Measurements from ENCODE around the gene NKD2.

Gene NKD2

GRCh38 chr5:1038417-1039209 lies 30.0 kb downstream of the NKD2 start:
- H3K9ac ChIP-seq = no peak overlapping the region
- H3K4me3 ChIP-seq (ENCODE audit: low read depth, low read length) = no peak overlapping the region
- H3K27me3 ChIP-seq (ENCODE audit: control insufficient read depth, insufficient read depth, low read length) = no peaks in the 10 kb centered on the region
- H3K36me3 ChIP-seq (ENCODE audit: control insufficient read depth, insufficient read depth, low read length) = no peaks in the 10 kb centered on the region
- no peak overlapping the region for H2AFZ ChIP-seq
- TF ChIP-seq, protein P1, sequence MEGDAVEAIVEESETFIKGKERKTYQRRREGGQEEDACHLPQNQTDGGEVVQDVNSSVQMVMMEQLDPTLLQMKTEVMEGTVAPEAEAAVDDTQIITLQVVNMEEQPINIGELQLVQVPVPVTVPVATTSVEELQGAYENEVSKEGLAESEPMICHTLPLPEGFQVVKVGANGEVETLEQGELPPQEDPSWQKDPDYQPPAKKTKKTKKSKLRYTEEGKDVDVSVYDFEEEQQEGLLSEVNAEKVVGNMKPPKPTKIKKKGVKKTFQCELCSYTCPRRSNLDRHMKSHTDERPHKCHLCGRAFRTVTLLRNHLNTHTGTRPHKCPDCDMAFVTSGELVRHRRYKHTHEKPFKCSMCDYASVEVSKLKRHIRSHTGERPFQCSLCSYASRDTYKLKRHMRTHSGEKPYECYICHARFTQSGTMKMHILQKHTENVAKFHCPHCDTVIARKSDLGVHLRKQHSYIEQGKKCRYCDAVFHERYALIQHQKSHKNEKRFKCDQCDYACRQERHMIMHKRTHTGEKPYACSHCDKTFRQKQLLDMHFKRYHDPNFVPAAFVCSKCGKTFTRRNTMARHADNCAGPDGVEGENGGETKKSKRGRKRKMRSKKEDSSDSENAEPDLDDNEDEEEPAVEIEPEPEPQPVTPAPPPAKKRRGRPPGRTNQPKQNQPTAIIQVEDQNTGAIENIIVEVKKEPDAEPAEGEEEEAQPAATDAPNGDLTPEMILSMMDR (IDR thresholded peaks at IDR 0.05) = no peak
- H3K4me1 ChIP-seq = no peaks in the 10 kb centered on the region
- no peak overlapping the region for H3K27ac ChIP-seq
- H3K9me3 ChIP-seq (ENCODE audit: control insufficient read depth, low read length) = no peaks in the 10 kb centered on the region
- H3K79me2 ChIP-seq = no peaks in the 10 kb centered on the region
- H3K4me2 ChIP-seq (ENCODE audit: low read length) = no peak overlapping the region

- TF ChIP-seq, protein P1 (IDR thresholded peaks at IDR 0.05) = no peak
- no peak overlapping the region for H3K27ac ChIP-seq
- no peaks in the 10 kb centered on the region for H3K79me2 ChIP-seq
- no peaks in the 10 kb centered on the region for H3K4me1 ChIP-seq
- H3K36me3 ChIP-seq (ENCODE audit: control insufficient read depth, insufficient read depth, low read length) = no peaks in the 10 kb centered on the region
- H3K27me3 ChIP-seq (ENCODE audit: control insufficient read depth, insufficient read depth, low read length) = no peaks in the 10 kb centered on the region
- no peak overlapping the region for H2AFZ ChIP-seq
- no peak overlapping the region for H3K4me2 ChIP-seq (ENCODE audit: low read length)
- no peaks in the 10 kb centered on the region for H3K9me3 ChIP-seq (ENCODE audit: control insufficient read depth, low read length)
- no peak overlapping the region for H3K4me3 ChIP-seq (ENCODE audit: low read depth, low read length)
- H3K9ac ChIP-seq = no peak overlapping the region
These were observed 30.6 kb downstream of the NKD2 start for GRCh38 chr5:1039210-1039548.

DNA sequence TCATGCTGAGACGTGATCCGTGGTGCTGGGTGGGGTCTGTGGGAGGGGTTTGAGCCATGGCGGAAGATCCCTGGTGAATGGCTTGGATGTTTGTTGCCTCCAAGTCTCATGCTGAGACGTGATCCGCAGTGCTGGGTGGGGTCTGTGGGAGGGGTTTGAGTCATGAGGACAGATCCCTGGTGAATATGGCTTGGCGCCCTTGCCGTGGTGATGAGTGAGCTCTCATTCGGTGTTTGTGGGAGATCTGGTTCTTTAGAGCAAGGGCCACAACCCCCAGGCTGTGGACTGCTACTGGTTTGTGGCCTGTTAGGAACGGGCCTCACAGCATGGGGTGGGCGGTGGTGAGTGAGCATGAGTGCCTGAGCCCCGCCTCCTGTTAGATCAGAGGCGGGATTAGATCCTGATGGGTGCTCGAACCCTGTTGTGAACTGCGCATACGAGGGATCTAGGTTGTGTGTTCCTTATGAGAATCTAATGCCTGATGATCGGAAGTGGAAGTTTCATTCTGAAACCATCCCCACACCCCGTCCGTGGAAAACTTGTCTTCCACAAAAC lies 31.2 kb downstream of the NKD2 start:
- TF ChIP-seq, protein P1 (IDR thresholded peaks at IDR 0.05) = no peak
- Histone ChIP-seq H3K4me3 (ENCODE audit: low read depth, low read length) (no peak overlapping the region), H3K27me3 (ENCODE audit: control insufficient read depth, insufficient read depth, low read length) (no peaks in the 10 kb centered on the region), H3K36me3 (ENCODE audit: control insufficient read depth, insufficient read depth, low read length) (no peaks in the 10 kb centered on the region), H3K9me3 (ENCODE audit: control insufficient read depth, low read length) (no peaks in the 10 kb centered on the region), H3K4me1 (no peaks in the 10 kb centered on the region), H3K27ac (no peak overlapping the region), H3K9ac (no peak overlapping the region), H2AFZ (no peak overlapping the region), H3K79me2 (no peaks in the 10 kb centered on the region), H3K4me2 (ENCODE audit: low read length) (no peak overlapping the region)

DNA sequence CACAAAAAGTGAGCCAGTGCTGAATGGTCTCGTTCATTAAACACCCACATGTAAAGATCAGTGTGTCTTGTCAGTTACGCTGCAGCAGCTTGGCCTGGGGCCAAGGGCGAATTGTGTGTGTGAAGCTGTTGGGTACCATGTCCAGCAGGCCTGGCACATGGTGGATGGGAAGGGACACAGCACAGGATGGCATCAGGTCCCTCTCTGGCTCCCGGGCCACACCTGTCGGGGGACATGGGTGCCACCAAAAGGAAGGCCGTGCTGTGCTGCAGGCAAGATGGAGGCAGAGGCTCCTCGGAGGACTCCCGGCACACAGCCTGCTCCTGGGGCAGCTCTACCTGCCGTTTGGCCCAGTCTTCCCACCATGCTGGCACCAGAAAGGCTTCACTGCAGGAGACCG lies 32.0 kb downstream of the NKD2 start:
- H3K4me1 ChIP-seq = no peaks in the 10 kb centered on the region
- H3K4me3 ChIP-seq (ENCODE audit: low read depth, low read length) = no peak overlapping the region

More for the DNA sequence above, 32.0 kb downstream of the NKD2 start:
- Histone ChIP-seq H3K27me3 (ENCODE audit: control insufficient read depth, insufficient read depth, low read length) (no peaks in the 10 kb centered on the region), H3K4me2 (ENCODE audit: low read length) (no peak overlapping the region), H2AFZ (no peak overlapping the region), H3K9me3 (ENCODE audit: control insufficient read depth, low read length) (no peaks in the 10 kb centered on the region), H3K27ac (no peak overlapping the region), H3K36me3 (ENCODE audit: control insufficient read depth, insufficient read depth, low read length) (no peaks in the 10 kb centered on the region), H3K9ac (no peak overlapping the region), H3K79me2 (no peaks in the 10 kb centered on the region)
- TF ChIP-seq, protein P1 (IDR thresholded peaks at IDR 0.05) = no peak

All from parathyroid adenoma (tissue), 2 donors.